SK-N-SH treated with all-trans-retinoic acid at 6 μM for 48 hours (cell line): ENCODE data around the gene WNK2.

Source experiments
- ARNTL ChIP-seq: fragments of 450-650 bp; formaldehyde crosslinking; IDR thresholded peaks from 2 replicates; pipeline ENCODE4 v1.5.0; 2020; ENCODE audit warnings: low read depth, mild to moderate bottlenecking, moderate library complexity, borderline replicate concordance
- BACH2 ChIP-seq: fragments of 250-450 bp; sonication (Bioruptor Pico); IDR thresholded peaks from 2 replicates; pipeline ENCODE4 v1.9.0; 2021; ENCODE audit warnings: mild to moderate bottlenecking, borderline replicate concordance
- CREB5 ChIP-seq: fragments of 250-450 bp; sonication (Bioruptor Pico); IDR thresholded peaks from 2 replicates; pipeline ENCODE4 v1.5.1; 2020; ENCODE audit warnings: low read depth, mild to moderate bottlenecking, moderate library complexity
- POU6F1 ChIP-seq: fragments of 250-450 bp; sonication (Bioruptor Pico); IDR thresholded peaks from 2 replicates; pipeline ENCODE4 v1.8.0; 2021; ENCODE audit warnings: low read depth, mild to moderate bottlenecking, moderate library complexity, borderline replicate concordance
- PPARA ChIP-seq: fragments of 250-450 bp; sonication (Bioruptor Pico); IDR thresholded peaks from 2 replicates; pipeline ENCODE4 v1.5.0; 2020; ENCODE audit warnings: mild to moderate bottlenecking, borderline replicate concordance
- TOX ChIP-seq: fragments of 250-450 bp; sonication (Bioruptor Pico); IDR thresholded peaks from 2 replicates; pipeline ENCODE4 v1.8.0; 2021; ENCODE audit warnings: mild to moderate bottlenecking, moderate library complexity, borderline replicate concordance
- ZC3H10 ChIP-seq: fragments of 250-450 bp; sonication (Bioruptor Pico); IDR thresholded peaks from 2 replicates; pipeline ENCODE4 v1.5.1; 2021; ENCODE audit warnings: mild to moderate bottlenecking, moderate library complexity
- ZFP3 ChIP-seq: fragments of 250-450 bp; sonication (Bioruptor Pico); IDR thresholded peaks from 2 replicates; pipeline ENCODE4 v1.5.0; 2020; ENCODE audit warnings: mild to moderate bottlenecking, moderate library complexity
- ZNF565 ChIP-seq: fragments of 450-650 bp; formaldehyde crosslinking; conservative IDR thresholded peaks from 2 replicates; pipeline ENCODE4 v1.5.0; 2020; ENCODE audit warnings: low read depth, mild to moderate bottlenecking, moderate library complexity

GRCh38 chr9:93368437-93368836, 184.5 kb downstream of the WNK2 start:
- no peak for TF ChIP-seq PPARA (CRISPR knock-in tag)
- TF ChIP-seq POU6F1 (CRISPR knock-in tag) = no peak
- TF ChIP-seq ZC3H10 (CRISPR knock-in tag) = no peak
- TF ChIP-seq ZFP3 = no peak
- no peak for TF ChIP-seq TOX (CRISPR knock-in tag)
- TF ChIP-seq ARNTL (CRISPR knock-in tag) = no peak
- no peak for TF ChIP-seq ZNF565
- no peak for TF ChIP-seq BACH2 (CRISPR knock-in tag)
- TF ChIP-seq CREB5 (CRISPR knock-in tag) = no peak
